ENCODE measurements around the gene LRRC14B.

DNA sequence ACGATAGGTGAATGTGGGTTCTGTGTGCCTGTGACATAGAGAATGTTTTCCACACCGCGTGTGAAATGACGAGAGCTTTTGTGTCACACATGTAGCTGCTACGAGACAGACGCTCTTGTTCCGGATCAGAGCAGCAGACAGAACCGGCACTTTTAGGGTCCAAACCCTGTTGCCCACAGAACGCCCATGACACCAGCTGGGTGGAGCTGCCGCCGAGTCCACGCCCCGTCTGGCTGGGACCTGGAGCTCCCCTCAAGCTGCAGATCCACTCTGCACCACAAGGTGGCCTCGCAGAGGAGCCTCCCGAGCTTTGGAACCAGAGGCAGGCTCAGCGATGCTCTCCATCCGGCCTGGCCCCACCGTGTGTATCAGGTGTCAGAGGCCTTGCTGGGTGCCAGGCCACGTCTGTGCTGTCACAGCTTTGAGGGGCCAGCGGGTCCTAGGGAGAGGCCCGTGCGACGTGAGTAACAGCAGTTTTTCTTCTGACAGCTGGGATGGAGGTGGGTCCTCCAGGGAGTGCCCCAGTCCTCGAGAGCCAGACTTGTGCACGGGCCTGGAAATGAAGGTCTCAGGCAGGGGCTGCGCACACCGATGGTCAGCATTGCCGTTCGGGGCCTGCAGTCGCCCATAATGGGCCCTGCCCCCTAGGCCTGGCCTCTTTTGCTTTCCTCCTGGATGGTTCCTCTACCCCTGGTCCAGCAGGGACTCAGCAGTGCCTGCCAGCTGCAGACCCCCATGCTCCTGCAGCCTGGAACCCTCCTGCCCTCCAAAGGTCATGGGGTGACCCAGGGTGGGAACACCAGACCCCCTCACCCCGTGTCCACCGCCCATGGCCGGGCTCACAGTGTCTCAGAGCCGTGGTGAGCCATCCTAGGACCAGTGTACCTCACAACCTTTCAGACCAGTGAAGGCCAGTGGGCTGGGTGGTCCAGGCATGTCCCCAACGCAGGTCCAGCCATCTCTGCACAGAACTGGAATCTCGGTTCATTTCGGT, 2.5 kb upstream of the LRRC14B start:
- TF ChIP-seq, protein P1, sequence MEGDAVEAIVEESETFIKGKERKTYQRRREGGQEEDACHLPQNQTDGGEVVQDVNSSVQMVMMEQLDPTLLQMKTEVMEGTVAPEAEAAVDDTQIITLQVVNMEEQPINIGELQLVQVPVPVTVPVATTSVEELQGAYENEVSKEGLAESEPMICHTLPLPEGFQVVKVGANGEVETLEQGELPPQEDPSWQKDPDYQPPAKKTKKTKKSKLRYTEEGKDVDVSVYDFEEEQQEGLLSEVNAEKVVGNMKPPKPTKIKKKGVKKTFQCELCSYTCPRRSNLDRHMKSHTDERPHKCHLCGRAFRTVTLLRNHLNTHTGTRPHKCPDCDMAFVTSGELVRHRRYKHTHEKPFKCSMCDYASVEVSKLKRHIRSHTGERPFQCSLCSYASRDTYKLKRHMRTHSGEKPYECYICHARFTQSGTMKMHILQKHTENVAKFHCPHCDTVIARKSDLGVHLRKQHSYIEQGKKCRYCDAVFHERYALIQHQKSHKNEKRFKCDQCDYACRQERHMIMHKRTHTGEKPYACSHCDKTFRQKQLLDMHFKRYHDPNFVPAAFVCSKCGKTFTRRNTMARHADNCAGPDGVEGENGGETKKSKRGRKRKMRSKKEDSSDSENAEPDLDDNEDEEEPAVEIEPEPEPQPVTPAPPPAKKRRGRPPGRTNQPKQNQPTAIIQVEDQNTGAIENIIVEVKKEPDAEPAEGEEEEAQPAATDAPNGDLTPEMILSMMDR (conservative IDR thresholded peaks at IDR 0.05; ENCODE audit: low read depth, low read length): peak; percentile 96
- no peak for TF ChIP-seq EZH2 (IDR thresholded peaks at IDR 0.05; ENCODE audit: borderline replicate concordance, low read depth, low read length, poor library complexity, severe bottlenecking)

Data from A673 (cell line).